Measurements from ENCODE around the gene PIP4K2B.

The PIP4K2B gene

DNA sequence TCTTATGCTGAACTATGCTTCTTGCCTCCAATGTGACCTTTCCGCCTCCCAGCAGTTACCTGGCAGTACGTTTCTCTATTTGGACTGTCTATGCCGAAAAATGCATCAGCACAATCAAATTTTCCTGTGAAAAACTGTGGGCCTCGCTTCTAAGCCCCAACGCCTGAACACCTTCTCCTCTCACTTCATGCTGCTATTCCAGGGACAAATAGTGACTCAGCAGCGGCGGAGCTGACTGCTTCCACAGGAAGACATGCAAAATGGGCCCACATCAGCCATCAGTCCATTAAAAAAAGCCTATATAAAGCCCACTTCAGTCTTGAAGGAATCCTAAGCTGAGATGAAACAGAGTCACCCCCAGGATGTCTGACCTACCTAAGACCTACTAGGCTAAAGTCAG is 10.5 kb upstream of the PIP4K2B start:
- TF ChIP-seq CTCF (IDR thresholded peaks at IDR 0.05; ENCODE audit: borderline replicate concordance, insufficient read depth, low read depth, low read length), result no peak
- H3K4me3 ChIP-seq (ENCODE audit: low read depth, low read length), result no peak overlapping the region

GRCh38 chr17:38800237-38800760 is 943 bp upstream of the PIP4K2B start:
- peak overlapping the region; percentile 80 for H3K4me3 ChIP-seq (ENCODE audit: low read depth, low read length)
- no peak for TF ChIP-seq CTCF (IDR thresholded peaks at IDR 0.05; ENCODE audit: borderline replicate concordance, insufficient read depth, low read depth, low read length)

GRCh38 chr17:38798614-38799500 is 499 bp downstream of the PIP4K2B start:
- H3K4me3 ChIP-seq (ENCODE audit: low read depth, low read length), result peak overlapping the region; percentile 80
- no peak for TF ChIP-seq CTCF (IDR thresholded peaks at IDR 0.05; ENCODE audit: borderline replicate concordance, insufficient read depth, low read depth, low read length)

- H3K4me3 ChIP-seq (ENCODE audit: low read depth, low read length), result no peak overlapping the region
- no peak for TF ChIP-seq CTCF (IDR thresholded peaks at IDR 0.05; ENCODE audit: borderline replicate concordance, insufficient read depth, low read depth, low read length)
Observed at GRCh38 chr17:38797828-38798227, 1.5 kb downstream of the PIP4K2B start.

DNA sequence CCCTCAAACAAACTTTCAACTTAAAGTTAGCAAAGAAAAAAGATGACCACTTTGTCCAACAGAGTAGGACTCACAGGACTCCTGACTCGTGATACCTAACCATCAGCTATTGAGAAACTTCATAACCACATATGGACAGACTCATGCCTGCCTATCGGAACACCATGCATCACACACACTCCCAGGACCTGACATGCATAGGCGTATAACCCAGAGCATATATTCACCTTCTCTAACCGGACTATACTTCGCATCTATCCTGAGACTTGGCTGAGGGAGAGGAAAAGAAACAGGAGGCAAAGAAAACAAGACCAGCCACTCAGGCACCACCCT is 2.2 kb downstream of the PIP4K2B start:
- TF ChIP-seq CTCF (IDR thresholded peaks at IDR 0.05; ENCODE audit: borderline replicate concordance, insufficient read depth, low read depth, low read length), result no peak
- H3K4me3 ChIP-seq (ENCODE audit: low read depth, low read length), result no peak overlapping the region

DNA sequence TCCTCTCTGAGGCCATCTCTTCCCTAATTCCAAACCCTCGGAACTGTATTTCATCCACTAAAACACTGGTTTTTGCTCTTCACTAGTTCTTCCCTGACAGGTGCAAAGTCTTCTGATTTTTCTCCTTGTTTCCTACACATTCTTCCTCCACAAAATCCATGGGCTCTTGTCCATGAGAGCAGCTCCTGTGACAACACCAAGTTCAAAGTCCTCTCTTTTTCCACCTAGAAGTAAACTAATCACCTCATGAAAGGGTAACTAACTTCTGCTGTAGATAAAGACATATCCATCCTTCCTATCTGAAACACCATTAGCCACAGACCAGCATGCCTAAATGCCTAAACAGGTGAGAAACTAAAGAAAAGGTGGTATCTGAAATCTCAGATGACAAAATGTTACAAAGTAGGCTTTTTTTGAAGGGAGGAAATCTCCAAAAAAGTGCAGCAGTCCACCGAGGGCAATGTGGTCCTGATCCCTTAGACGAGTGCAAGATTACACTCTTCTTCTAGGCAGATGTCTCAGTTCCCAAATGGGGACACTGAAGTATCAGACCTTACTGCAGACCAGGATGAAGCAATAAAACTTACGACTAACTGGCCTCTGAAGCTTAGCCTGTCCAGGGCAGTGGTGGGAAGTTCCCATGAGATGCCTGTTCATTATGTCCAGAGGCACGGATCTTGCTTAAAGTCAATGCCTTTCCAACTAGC is 2.8 kb downstream of the PIP4K2B start:
- no peak for TF ChIP-seq CTCF (IDR thresholded peaks at IDR 0.05; ENCODE audit: borderline replicate concordance, insufficient read depth, low read depth, low read length)
- no peak overlapping the region for H3K4me3 ChIP-seq (ENCODE audit: low read depth, low read length)

Measured in GM12875 (cell line).